HUES64 (cell line): Measurements from ENCODE around the gene THADA.

Experiments used
- H3K27ac ChIP-seq: 2 replicates; pipeline ENCODE4 v1.7.0; 2013; ENCODE audit warnings: low read depth, low read length, inconsistent platforms
- H3K27me3 ChIP-seq: 2 replicates; pipeline ENCODE4 v1.6.1; 2013; ENCODE audit warnings: mild to moderate bottlenecking, low read length; ENCODE audit not compliant: insufficient read depth
- H3K36me3 ChIP-seq: 2 replicates; pipeline ENCODE4 v1.6.1; 2013; ENCODE audit warnings: mild to moderate bottlenecking, low read length; ENCODE audit not compliant: insufficient read depth
- H3K4me1 ChIP-seq: 2 replicates; pipeline ENCODE4 v1.6.1; 2013; ENCODE audit warnings: mild to moderate bottlenecking, low read length, moderate library complexity; ENCODE audit not compliant: insufficient read depth
- H3K4me3 ChIP-seq: 2 replicates; pipeline ENCODE4 v1.5.1; 2013; ENCODE audit warnings: mild to moderate bottlenecking, low read length, moderate library complexity
- H3K9ac ChIP-seq: 2 replicates; pipeline ENCODE4 v1.6.1; 2013; ENCODE audit warnings: mild to moderate bottlenecking, low read depth, low read length
- H3K9me3 ChIP-seq: 2 replicates; pipeline ENCODE4 v1.6.1; 2013; ENCODE audit warnings: low read depth, low read length; ENCODE audit not compliant: insufficient read depth
- WGBS: fragments of 150-250, 120-280 bp; methylation state at CpG from one replicate; pipeline ENCODE4 v1.1.7; 2013; ENCODE audit warnings: missing lambda C conversion rate; 5-methylcytosine and 5-hydroxymethylcytosine counted together

The THADA gene

GRCh38 chr2:43593254-43593653 lies 2.6 kb downstream of the THADA start:
- Histone ChIP-seq H3K9ac (no peak overlapping the region), H3K4me1 (peaks cover 4% of the 10 kb centered on the region; the same call in 1 of the 2 replicates), H3K27ac (no peak overlapping the region), H3K27me3 (no peaks in the 10 kb centered on the region), H3K4me3 (no peak overlapping the region), H3K9me3 (no peaks in the 10 kb centered on the region), H3K36me3 (peaks cover 40% of the 10 kb centered on the region)
- WGBS: 96% methylated on average over 3 of the region's 3 CpGs

DNA sequence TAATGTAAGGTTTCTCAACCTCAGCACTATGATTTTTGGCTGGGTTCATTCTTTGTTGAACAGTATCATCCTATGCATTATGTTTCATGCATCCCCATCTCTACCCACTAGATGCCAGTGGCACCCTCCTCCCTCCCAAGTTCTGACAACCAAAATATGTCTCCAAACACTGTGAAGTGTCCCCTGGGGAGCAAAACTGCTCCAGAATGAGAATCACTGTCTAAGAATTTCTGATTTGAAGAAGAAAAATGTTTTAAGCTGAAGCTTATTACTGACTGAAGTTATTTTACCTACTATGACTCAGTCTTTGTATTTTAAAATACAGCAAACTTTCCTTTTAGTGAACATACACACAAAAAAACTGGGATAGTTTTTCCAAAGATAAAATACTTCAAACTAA lies 3.4 kb downstream of the THADA start:
- Histone ChIP-seq H3K27me3 (no peaks in the 10 kb centered on the region), H3K9ac (no peak overlapping the region), H3K36me3 (peaks cover 48% of the 10 kb centered on the region), H3K9me3 (no peaks in the 10 kb centered on the region), H3K4me1 (peaks cover 4% of the 10 kb centered on the region; the same call in 1 of the 2 replicates), H3K4me3 (no peak overlapping the region), H3K27ac (no peak overlapping the region)

DNA sequence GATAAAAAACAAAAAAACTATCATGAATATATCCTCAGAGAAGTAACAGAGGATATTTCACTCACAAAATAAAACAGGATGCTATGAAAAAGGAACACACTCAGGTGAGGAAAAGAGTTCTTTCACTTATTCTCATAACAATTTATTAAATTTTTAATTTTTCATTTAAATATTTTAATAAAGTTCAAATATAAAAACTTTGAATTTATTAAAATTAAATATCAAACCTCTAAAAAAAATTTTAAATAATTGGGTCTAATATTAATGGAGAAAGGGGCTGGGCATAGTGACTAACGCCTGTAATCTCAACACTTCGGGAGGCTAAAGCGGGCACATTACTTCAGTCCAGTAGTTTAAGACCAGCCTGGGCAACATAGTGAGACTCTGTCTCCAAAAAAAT lies 10.1 kb downstream of the THADA start:
- no peak overlapping the region for H3K9ac ChIP-seq
- no peaks in the 10 kb centered on the region for H3K4me1 ChIP-seq
- no peaks in the 10 kb centered on the region for H3K27me3 ChIP-seq
- 97% methylated on average over 3 of the region's 3 CpGs for WGBS
- peaks cover 94% of the 10 kb centered on the region for H3K36me3 ChIP-seq
- no peak overlapping the region for H3K4me3 ChIP-seq
- H3K9me3 ChIP-seq: no peaks in the 10 kb centered on the region
- no peak overlapping the region for H3K27ac ChIP-seq

DNA sequence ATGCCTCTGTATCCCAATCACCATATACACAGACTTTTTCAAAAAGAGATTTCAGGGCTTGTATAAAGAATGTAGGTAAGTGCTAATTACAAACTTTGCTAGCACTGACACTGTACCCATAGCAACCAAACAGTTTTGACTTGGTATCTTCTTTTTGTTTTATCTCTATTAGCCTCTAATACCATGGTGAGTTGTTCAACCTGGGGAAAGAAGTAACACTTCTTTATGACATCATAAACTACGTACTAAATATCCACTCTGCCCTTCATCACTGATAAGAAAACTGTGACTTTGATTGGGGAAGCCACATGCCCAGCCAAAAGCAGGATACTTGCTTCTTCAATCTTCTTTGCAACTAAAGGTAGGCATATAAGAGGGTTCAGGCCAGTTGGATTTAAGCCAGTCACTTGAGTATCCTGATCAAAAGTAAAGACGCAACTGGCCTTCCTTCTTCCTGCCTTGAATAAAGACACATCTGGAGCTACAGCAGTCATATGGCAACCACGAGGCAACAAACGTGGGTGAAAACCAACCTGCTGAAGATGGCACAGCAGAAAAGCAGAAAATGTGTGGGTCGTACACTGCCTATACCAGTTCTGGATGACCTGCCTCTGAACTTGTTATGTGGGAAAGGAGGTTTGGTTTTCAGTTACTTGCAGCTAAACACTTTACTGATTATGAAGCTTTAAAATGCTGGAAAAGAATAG lies 16.4 kb downstream of the THADA start:
- no peak overlapping the region for H3K4me3 ChIP-seq
- H3K27ac ChIP-seq: no peak overlapping the region
- no peaks in the 10 kb centered on the region for H3K4me1 ChIP-seq
- H3K9ac ChIP-seq: no peak overlapping the region
- WGBS: 94% methylated on average over 5 of the region's 5 CpGs
- H3K36me3 ChIP-seq: peaks cover 82% of the 10 kb centered on the region
- H3K27me3 ChIP-seq: no peaks in the 10 kb centered on the region
- no peaks in the 10 kb centered on the region for H3K9me3 ChIP-seq

DNA sequence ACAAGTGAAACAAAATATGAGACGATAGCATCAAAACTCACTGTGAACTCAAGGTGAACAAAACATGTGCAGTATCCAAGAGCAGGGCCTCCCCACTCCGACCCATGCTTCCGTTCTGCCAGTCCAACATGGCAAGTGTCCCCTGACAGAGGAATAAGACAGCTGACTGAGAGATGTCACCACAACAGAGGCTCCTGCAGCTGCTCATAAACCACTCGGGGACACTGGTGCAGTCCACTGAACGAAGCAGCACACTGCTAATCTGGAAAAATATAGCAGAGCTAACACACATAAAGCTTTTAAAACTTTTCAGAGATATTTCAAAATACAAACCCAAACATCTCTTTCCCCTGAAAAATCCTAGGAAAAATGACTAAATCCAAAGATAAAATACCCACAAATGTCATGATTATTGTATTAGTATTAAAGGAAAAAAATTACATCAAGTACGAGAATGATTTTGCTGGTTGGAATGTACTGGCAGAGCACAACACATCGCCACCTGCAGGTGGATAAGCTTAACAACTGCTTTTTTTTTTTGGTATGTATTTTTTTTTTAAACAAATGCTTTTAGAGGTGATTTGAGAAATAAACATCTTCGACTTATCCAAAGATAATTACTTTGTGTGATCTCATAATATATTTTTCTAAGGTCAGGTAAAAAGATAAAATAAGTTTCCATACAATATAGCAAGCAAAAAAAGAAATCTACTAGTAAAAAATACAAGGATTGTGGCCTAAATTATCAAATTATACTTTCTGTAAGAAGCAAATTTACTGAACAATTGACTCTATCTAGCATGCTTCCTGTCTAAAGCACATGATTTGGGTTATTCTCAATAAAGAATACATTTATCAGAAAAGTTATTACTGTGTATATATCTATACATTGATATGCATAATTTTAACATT lies 18.6 kb downstream of the THADA start:
- Histone ChIP-seq H3K4me1 (no peaks in the 10 kb centered on the region), H3K36me3 (peaks cover 86% of the 10 kb centered on the region), H3K27me3 (no peaks in the 10 kb centered on the region), H3K9me3 (no peaks in the 10 kb centered on the region), H3K27ac (no peak overlapping the region), H3K9ac (no peak overlapping the region), H3K4me3 (no peak overlapping the region)
- 82% methylated on average over 7 of the region's 8 CpGs for WGBS

DNA sequence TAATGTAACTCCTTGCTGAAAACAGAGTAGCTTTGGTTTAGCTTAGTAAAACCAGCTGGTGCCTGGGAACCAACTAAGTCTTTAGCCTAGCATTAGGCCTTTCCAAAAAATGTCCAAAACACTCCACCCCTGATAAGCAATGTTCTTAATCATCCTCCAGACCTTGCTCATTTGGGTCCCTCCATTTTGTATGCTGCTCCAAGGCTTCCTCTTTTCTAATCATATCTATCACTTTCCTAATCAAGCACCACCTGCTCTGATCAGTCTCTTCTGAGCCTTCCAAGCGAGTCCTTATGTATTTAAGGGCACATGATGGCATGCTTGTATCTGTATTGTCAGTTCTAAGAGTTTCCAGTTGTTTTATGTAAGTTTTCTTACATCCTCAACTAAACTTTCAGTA lies 23.6 kb downstream of the THADA start:
- H3K27ac ChIP-seq: no peak overlapping the region
- H3K9ac ChIP-seq: no peak overlapping the region
- H3K4me3 ChIP-seq: no peak overlapping the region
- no peaks in the 10 kb centered on the region for H3K27me3 ChIP-seq
- no peaks in the 10 kb centered on the region for H3K9me3 ChIP-seq
- 71% methylated on average over 1 of the region's 1 CpG for WGBS
- no peaks in the 10 kb centered on the region for H3K4me1 ChIP-seq
- H3K36me3 ChIP-seq: peaks cover 95% of the 10 kb centered on the region

DNA sequence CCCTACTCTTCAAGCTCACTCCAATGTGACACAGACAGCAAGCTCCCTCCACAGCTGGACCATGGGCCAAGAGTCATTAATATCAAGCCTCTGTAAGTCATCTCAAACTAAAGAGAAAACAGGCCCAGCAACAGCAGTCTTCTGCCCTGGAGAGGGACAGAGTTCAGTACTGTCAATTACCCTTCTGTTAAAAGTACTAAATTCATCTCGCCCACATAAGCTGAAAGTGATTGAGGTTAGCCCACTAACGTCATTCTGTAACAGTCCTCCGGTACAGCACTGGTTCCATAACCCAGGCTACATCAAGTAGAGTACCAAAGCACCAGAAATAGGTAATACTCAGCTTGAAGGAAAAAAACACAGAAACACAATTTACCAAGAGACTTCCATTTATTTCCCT lies 25.9 kb downstream of the THADA start:
- Histone ChIP-seq H3K4me1 (no peaks in the 10 kb centered on the region), H3K27ac (no peak overlapping the region), H3K9me3 (no peaks in the 10 kb centered on the region), H3K36me3 (peaks cover 87% of the 10 kb centered on the region), H3K9ac (no peak overlapping the region), H3K4me3 (no peak overlapping the region), H3K27me3 (no peaks in the 10 kb centered on the region)
- WGBS: 91% methylated on average over 3 of the region's 3 CpGs

- H3K36me3 ChIP-seq: peaks cover 84% of the 10 kb centered on the region
- H3K27me3 ChIP-seq: no peaks in the 10 kb centered on the region
- H3K4me3 ChIP-seq: no peak overlapping the region
- WGBS: 91% methylated on average over 1 of the region's 1 CpG
- H3K9ac ChIP-seq: no peak overlapping the region
- H3K27ac ChIP-seq: no peak overlapping the region
- H3K4me1 ChIP-seq: no peaks in the 10 kb centered on the region
- no peaks in the 10 kb centered on the region for H3K9me3 ChIP-seq
These were observed 27.6 kb downstream of the THADA start for GRCh38 chr2:43568228-43568627.

DNA sequence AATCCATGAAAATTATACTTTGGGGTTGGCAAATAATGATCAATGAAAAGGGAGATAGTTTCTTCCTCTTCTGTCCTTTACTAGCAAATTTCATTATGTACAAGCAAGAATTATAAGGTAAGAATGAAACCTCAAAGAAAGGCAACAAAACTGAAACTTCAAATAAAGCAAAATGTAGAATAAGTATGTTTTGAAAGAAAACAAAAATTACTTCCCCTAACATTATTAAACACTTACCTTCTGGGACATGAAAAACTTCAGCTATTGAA lies 29.4 kb downstream of the THADA start:
- Histone ChIP-seq H3K4me1 (no peaks in the 10 kb centered on the region), H3K4me3 (no peak overlapping the region)

DNA sequence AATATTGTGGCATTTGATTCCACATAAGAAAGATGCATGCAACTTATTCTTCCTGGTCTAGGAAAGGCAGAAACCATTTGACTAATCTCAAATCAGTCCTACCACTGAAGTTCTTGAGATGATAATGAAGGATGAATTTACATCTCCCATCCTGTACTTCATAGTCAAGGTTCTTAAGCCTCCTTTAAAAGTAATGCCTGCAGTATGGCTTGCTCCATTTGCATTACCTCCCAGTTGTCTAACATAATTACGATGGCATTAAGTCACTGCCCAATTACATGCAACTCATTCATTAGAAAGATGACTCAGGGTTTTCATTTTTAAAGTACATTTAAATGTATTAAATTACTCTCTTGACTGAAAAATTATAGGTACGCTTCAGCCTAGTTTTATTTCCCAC lies 32.2 kb downstream of the THADA start:
- 89% methylated on average over 1 of the region's 2 CpGs for WGBS

More for the DNA sequence above, 29.4 kb downstream of the THADA start:
- H3K9me3 ChIP-seq: no peaks in the 10 kb centered on the region
- H3K36me3 ChIP-seq: peaks cover 75% of the 10 kb centered on the region
- H3K9ac ChIP-seq: no peak overlapping the region
- H3K27me3 ChIP-seq: no peaks in the 10 kb centered on the region
- no peak overlapping the region for H3K27ac ChIP-seq

DNA sequence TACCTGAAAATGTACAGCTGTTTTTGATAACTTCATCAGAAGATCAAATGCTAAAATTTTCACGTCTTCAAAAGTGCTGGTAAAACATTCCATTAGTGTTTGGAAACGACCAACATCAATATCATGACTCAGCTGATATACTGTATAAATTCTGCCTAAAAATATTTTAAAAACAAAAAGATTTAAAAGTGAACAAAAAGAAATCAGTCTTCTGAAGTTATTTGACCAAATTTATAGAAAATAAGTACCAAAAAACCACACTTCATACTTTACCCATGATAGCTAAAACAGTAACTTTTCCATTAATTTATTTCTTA lies 35.6 kb downstream of the THADA start:
- 100% methylated on average over 2 of the region's 2 CpGs for WGBS
- peaks cover 78% of the 10 kb centered on the region for H3K36me3 ChIP-seq
- H3K27me3 ChIP-seq: no peaks in the 10 kb centered on the region
- no peak overlapping the region for H3K9ac ChIP-seq
- no peak overlapping the region for H3K4me3 ChIP-seq
- H3K4me1 ChIP-seq: no peaks in the 10 kb centered on the region
- H3K27ac ChIP-seq: no peak overlapping the region
- no peaks in the 10 kb centered on the region for H3K9me3 ChIP-seq

More for the DNA sequence above, 32.2 kb downstream of the THADA start:
- Histone ChIP-seq H3K27me3 (no peaks in the 10 kb centered on the region), H3K9ac (no peak overlapping the region), H3K27ac (no peak overlapping the region), H3K36me3 (peaks cover 73% of the 10 kb centered on the region), H3K9me3 (no peaks in the 10 kb centered on the region), H3K4me3 (no peak overlapping the region), H3K4me1 (no peaks in the 10 kb centered on the region)
